Pulmonary artery endothelial cell (primary cell): ENCODE data around the gene TBX2. TPM values are rescaled to one million over a fixed set of nuclear protein-coding genes. Genes with fewer than 3 reads are reported as not detected.

Source experiments
- DNase-seq: peaks from one replicate; pipeline ENCODE4 v3.0.0-alpha.2; 2011; ENCODE audit warnings: low read depth, low spot score
- total RNA-seq: library from RNA; depleted of rRNA; stranded (reverse); fragments of >200 nt; gene quantifications from 2 replicates; pipeline ENCODE4 v1.2.3, GENCODE V29; 2014

Gene TBX2
- total RNA-seq, 1 donor from 2014 or later: not detected

DNA sequence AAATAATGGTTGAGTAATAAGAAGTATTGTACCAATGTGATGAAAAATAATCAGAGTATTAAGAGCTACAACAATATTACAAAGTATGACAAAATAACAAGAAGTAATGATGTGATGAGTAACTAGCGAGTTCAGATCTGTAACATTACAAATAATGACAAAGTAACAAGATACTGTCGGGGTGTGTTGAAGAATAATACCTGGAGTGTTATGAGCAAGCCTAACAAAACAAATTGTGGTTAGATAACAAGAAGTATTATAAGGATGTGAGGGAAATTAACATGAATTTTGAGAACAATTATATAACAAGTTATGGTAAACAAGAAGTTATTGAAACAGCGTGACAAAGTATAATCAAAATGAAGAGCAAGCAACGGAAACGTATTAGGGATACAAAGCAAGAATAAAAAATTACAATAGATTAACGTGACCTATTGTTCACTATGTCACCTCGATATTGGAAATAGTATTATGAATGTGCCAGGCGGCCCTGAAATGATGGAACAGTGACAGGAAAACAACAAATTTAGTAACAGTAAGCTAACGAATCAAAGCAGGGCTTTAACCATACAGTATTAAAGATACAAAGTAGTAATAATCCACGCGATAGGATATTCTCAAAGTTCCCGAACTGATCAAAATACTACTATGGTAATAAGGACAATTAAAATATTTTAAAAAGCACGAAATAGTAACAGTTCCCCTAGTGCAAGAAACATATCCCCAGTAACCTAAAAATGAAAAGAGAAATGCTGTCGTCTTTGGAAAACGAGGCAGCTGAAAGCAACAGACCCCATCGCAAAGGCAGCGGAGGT is 54.1 kb downstream of the TBX2 start:
- no peak for DNase-seq

DNA sequence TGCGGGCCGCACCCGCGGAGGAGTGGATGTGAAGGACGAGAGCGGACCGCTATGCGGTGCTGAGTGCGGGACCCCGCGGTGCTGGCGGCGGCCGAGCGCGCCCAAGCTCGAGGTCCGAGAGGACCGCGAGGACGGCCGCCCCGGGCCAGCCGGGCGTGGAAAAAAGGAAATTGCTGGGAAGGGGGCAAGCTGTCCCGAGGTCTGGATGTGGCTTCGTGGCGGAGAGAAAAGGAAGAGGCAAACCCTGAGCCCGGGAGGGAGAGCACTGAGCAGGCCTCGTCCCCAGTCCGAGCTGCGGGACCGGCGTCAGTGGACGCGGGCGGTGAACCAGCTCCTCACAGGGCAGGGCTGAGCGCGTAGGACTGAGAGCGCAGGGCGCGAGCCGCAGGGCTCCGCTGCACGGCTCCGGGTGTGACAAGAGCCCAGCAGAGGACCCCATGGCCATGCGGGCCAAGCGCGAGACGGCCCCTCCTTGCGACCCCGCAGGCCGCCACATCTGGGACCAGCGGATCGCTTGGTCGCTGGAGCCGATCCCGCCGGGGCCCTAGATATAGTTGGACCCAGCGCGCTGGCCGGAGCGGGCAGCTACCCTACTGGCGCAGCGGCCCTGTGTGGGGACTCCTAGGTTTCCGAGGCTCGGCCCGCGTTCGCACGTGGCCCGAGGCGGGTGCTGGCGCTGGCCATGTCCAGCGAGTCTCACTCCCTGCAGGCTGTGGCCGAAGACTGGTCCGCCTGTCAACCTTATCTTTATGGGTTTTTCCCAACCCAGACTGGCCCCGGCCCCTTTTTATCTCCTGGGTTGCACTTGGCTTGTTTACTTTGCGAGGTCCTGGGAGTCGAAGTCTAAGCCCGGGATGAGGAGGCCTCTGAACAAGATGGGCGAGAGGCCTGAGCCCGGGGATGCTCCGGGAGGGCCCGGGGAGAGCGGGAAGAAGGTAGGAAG is 55.0 kb downstream of the TBX2 start:
- no peak for DNase-seq

DNA sequence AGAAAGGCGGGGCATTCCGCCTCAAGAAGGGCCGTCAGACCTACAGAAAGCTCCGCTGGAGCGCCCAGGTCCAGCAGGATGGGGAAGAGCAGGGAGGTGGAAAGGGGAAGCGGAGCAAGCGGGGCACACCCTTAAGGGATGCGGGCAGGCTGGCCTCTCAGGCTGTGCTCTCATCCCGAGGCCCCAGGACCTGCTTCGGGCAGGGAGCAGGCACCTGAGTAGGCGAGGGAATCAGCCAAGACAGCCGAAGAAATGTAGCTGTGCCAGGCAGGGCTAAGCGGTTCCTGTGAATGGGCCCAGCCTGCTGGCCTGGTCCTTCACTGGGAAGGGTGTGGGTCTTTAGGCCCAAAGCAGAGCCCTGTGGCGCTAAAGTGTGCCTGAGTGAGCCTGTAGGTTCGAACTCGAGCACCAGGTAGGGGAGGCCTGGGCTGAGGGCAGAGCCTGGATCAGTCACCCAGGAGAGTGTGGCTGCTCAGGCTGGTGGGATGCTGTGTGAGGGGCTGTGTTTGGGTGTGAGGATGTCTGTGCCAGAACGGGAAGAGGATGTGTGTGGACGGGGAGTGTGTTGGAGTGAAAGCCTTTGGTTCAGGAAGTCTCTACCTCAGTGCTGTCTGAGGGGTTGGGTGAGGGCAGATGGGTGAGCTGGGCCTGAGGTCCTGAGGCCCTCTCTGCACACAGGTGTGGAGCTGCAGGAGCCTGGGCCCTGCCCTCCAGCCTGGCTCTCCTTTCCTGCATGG is 55.8 kb downstream of the TBX2 start:
- DNase-seq: no peak

DNA sequence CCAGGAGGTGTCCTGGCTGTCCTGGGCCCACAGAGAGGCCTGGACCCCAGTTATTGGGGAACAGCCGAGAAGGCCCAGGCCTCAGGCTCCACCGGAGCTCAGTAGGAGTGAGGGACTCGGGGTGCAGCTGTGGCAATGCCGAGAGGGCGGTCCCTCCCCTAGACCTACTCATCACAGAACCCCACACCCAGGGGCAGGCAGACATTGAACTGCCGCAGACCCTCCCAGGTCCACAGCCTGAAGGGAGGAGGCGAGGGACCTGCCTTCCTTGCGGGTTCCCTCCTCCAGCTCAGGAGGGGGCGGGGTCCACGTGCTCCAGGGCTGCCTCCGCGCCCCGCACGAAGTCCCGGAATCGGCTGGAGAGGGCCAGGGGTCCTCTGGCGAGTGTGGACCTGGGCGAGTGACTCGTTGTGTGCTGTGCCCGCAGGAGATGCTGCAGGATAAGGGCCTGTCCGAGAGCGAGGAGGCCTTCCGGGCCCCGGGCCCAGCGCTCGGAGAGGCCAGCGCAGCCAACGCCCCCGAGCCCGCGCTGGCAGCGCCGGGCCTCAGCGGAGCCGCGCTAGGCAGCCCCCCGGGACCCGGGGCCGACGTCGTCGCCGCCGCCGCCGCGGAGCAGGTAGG is 56.5 kb downstream of the TBX2 start:
- no peak for DNase-seq

DNA sequence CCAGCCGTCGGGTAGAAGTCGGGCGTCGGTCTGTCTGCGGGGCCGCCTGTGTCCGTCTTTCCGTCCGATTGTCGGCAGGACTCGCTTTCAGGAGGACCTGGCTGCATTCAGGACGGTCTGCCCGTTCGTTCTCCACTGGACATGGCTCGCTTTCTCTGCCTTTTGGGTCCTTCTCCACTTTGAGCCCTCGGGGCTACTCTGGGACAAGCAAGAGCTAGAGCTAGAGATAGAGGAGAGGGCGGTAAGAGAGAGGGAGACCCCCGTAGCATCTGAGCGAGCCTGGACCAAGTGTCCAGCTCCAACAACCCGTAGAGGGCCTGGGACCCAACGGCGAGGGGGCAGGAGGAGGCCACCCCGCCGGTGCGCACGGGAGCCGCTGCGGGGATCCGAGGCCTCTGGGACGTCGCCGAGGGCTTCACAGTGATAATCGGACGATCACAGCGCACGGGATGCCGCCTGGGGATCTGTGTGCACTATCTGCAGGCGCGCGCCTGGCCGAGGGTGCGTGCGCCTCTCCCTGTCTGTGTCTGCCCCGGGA is 57.1 kb downstream of the TBX2 start:
- no peak for DNase-seq

DNA sequence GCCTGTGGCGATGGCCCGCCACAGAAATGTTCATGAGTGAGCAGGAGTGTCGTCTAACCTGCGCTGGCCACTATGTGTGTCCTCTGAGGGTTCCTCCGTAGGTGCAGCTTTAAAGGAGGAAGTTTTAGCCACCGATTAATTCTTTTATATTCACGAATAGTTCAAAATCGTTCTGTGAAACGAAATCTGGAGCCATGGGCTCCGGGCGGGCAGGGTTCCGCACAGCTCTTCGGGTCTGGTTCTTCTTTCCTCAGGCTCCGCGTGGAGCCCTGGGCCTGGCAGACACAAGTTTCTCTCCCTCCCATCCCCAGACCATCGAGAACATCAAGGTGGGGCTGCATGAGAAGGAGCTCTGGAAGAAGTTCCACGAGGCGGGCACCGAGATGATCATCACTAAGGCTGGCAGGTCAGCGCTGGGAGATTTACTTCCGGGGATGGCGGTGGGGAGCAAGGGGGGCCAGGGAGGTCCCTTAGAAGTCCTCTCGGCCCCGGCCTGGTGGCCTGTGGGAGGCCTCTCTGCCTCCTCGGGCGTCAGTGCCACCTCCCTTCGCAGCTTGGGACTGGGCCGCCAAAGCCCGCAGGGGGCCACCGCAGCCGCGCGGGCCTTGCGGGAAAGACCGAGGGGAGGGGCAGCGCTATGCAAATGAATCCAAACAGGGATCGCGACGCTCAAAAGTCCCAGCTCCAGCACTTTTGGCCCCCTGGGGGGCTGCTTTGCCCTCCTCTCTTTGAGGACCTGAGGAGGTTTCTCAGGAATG is 57.8 kb downstream of the TBX2 start:
- DNase-seq: no peak

DNA sequence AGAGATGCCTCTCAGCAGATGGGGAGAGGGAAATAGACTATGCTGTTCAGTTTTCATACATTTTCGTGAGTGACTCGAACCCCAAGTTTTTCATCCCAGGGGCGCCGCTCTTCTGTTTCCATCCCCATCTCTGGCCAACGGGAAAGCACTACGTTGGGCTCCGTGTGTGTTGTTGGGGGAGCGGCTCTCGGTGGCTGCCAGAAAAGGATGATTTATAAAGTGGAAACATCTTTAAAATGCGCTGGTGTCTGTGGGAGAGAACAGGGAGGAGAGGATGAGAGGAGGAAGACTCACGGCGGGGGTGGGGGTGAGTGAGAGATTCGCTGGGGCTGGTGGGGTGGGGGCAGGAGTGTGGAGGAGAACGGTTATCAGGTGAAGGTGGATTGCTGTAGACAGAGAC is 58.4 kb downstream of the TBX2 start:
- no peak for DNase-seq

DNA sequence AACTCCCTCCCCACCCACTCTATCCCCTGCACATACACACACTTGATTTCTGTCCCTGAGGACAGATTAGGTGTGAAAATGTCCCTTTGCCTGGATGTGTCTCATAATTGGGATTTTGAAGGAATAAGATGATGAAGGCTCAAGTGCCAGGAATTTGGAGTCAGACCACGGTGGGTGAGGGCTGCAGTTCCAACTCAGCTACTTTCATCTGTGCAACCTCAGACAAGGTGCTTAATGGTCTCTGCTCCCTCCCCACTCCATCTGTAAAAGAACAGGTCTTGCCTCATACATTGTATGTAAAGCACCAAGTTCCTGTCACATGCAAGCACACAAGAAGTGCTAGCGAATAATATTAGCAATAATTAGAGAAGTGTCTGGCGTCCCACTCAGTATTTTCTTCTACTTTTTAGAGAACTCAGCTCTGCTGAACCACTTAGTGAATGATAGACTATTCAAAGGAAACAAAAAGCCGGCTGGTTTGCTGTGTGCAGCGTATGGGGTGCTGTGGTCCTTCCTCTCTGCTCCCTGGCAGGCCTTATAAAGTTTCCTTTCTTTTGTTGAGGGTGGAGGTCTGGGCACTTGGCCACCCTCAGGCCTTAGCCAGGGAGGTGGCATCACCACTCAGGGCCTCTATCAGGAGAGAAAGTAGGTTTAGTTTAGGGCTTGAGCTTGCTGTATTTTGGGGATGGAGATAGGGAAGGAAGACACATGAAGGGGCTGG is 58.9 kb downstream of the TBX2 start:
- DNase-seq: no peak

Other genes starting within 250 kb of the TBX2 start
- not detected in 2 replicates for gene TBX4, start 52.6 kb downstream of the TBX2 start, total RNA-seq
- 0.18 TPM in 1 of 2 replicates, not detected in the other for gene NACA2, start 191.4 kb downstream of the TBX2 start, total RNA-seq